Right forelimb (tissue), 1 donor: ENCODE results near the gene KLHL8.
"Not testable (repeated sequence)": the region's sequence is repeated elsewhere in the genome, so short reads cannot be mapped to it uniquely, and the experiment has no call there.

Experiments
- DNase-seq: peaks from one replicate; pipeline ENCODE4 v3.0.0-alpha.2; 2018

Gene KLHL8

GRCh38 chr4:87171944-87172343, 48.5 kb downstream of the KLHL8 start:
- no peak for DNase-seq

GRCh38 chr4:87166296-87166854, 54.0 kb downstream of the KLHL8 start:
- DNase-seq = no peak

GRCh38 chr4:87165892-87166291, 54.5 kb downstream of the KLHL8 start:
- no peak for DNase-seq

- DNase-seq = no peak
These were observed 67.1 kb downstream of the KLHL8 start for GRCh38 chr4:87153078-87153870.

GRCh38 chr4:87152310-87153041, 67.9 kb downstream of the KLHL8 start:
- no peak for DNase-seq

GRCh38 chr4:87151730-87152129, 68.7 kb downstream of the KLHL8 start:
- no peak for DNase-seq

GRCh38 chr4:87150498-87151261, 69.7 kb downstream of the KLHL8 start:
- DNase-seq = no peak

GRCh38 chr4:87147116-87147515, 73.3 kb downstream of the KLHL8 start:
- no peak for DNase-seq

- DNase-seq = not testable (repeated sequence)
These were observed 74.5 kb downstream of the KLHL8 start for GRCh38 chr4:87145934-87146333.

- no peak for DNase-seq
These were observed 76.1 kb downstream of the KLHL8 start for GRCh38 chr4:87144356-87144755.

- no peak for DNase-seq
These were observed 79.0 kb downstream of the KLHL8 start for GRCh38 chr4:87141428-87141827.

- DNase-seq = no peak
These were observed 86.3 kb downstream of the KLHL8 start for GRCh38 chr4:87134122-87134521.

- no peak for DNase-seq
These were observed 87.2 kb downstream of the KLHL8 start for GRCh38 chr4:87133183-87133582.

- DNase-seq = no peak
These were observed 88.4 kb downstream of the KLHL8 start for GRCh38 chr4:87132035-87132434.

GRCh38 chr4:87130985-87131703, 89.3 kb downstream of the KLHL8 start:
- DNase-seq = no peak

- no peak for DNase-seq
These were observed 90.7 kb downstream of the KLHL8 start for GRCh38 chr4:87129681-87130080.

- DNase-seq = no peak
These were observed 92.3 kb downstream of the KLHL8 start for GRCh38 chr4:87128006-87128705.

- no peak for DNase-seq
These were observed 94.4 kb downstream of the KLHL8 start for GRCh38 chr4:87126056-87126455.

- no peak for DNase-seq
These were observed 98.2 kb downstream of the KLHL8 start for GRCh38 chr4:87122252-87122651.

GRCh38 chr4:87121341-87122065, 98.9 kb downstream of the KLHL8 start:
- no peak for DNase-seq
